PC-3 (cell line): Measurements from ENCODE around the gene KCNIP4.

Experiments
- CTCF ChIP-seq: fragments of 300-600 bp; sonication (generic); conservative IDR thresholded peaks from 2 replicates; pipeline ENCODE4 v1.5.1; 2017; ENCODE audit warnings: antibody characterized with exemption, low read depth, mild to moderate bottlenecking, low read length
- EZH2 ChIP-seq: fragments of 300-600 bp; sonication (generic); IDR thresholded peaks from one replicate; pipeline ENCODE4 v1.6.1; 2017; ENCODE audit warnings: antibody characterized with exemption, mild to moderate bottlenecking, low read length; ENCODE audit not compliant: unreplicated experiment
- EZH2phosphoT487 ChIP-seq: fragments of 300-600 bp; sonication (generic); IDR thresholded peaks from 2 replicates; pipeline ENCODE4 v1.6.1; 2018; ENCODE audit warnings: mild to moderate bottlenecking, antibody characterized with exemption, low read length, borderline replicate concordance

- TF ChIP-seq CTCF (no peak), EZH2 (no peak), EZH2phosphoT487 (no peak)
Observed at GRCh38 chr4:21209860-21210259, 738.7 kb downstream of the KCNIP4 start.
